Ovary (tissue), 3 donors: ENCODE results near the gene GSK3A.

ENCODE experiments used
- CTCF ChIP-seq, 3 donors: fragments of 450-650 bp in 2 of 3; fragments of 200-600 bp in 1 of 3; IDR thresholded peaks; one replicate each; pipeline versions ENCODE4 v1.5.1 to v1.8.0; 2016 to 2022; ENCODE audit warnings: antibody characterized with exemption in 3 of 3, mild to moderate bottlenecking in 1 of 3
- POLR2A ChIP-seq: fragments of 450-650 bp; IDR thresholded peaks from one replicate; pipeline ENCODE4 v1.6.1; 2017; ENCODE audit warnings: antibody characterized with exemption, mild to moderate bottlenecking, moderate library complexity
- donor health status: DM: no; HTN: no; CAD: no.

GRCh38 chr19:42188665-42189064, 53.7 kb downstream of the GSK3A start:
- TF ChIP-seq CTCF (IDR thresholded peaks at IDR 0.05) (no peak), POLR2A (no peak)
